HG02571 (cell line): ENCODE measurements around the gene CRABP2.

Experiments used
- ATAC-seq: cut with Tn5 transposase; IDR thresholded peaks from one replicate; pipeline ENCODE4 v1.9.1; 2021; ENCODE audit warnings: mild to moderate bottlenecking, moderate library complexity; ENCODE audit not compliant: unreplicated experiment

The CRABP2 gene

DNA sequence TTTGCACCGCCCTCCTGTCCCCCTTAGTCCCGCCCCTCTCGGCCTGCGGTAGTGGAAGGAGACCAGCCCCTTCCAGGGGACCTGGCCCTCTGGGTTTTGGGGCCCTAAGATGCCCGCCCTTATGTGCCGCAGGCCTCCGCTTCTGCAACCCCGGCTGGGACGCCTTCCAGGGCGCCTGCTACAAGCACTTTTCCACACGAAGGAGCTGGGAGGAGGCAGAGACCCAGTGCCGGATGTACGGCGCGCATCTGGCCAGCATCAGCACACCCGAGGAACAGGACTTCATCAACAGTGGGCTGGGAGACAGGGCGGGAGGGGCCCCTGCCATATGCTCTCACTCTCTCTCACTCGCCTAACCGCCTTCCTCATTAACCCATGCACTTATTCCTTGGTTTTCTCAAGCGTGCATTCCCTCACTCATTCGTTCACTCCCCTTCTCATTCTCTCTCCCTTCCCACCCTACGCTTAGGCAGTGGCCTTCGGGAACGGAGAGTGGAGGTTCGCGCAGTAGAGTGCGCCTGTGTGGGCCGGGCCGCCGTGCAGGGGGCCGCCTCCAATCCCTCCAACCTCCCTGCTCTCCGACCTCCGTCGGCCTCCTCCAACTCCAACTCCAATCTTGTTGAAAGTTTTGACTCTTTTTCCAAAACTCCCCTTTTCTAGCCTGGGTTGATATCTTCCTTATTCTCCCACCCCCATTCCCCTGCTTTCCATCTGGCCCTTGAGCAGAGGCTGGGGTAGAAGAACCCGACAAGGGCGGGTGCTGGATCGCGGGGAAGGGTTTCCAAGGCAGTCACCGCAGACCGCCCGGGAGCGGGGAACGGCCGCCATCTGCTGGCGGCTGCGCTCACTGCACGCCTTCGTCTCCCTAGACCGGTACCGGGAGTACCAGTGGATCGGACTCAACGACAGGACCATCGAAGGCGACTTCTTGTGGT is 48.3 kb downstream of the CRABP2 start:
- ATAC-seq = no peak

DNA sequence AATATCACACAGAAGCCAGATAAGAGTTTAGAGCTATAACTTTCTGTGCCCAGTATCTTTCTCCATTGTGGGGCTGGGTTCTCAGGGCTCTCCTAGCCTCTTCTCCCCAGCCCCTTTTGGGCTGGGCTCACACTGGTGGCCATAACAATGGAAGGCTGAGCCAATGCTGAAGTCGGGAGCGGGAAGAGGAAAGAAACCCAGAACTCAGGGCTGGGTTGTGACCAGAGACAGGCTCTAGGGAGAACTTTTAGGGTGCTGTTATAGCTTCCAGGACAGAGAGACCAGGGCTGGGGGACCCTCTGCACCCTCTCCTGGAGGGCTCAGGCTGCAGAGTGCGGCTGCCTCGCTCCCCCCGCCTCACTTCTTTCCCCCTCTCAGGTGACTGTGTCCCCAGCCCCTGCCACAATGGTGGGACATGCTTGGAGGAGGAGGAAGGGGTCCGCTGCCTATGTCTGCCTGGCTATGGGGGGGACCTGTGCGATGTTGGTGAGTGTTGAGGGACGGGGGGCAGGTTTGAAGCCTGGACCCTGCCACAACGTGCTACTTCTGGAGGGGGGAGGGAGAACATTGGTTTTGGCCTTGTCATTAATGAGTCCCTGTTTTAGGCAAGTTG is 49.4 kb downstream of the CRABP2 start:
- no peak for ATAC-seq

GRCh38 chr1:156655151-156655903 is 50.1 kb downstream of the CRABP2 start:
- no peak for ATAC-seq

DNA sequence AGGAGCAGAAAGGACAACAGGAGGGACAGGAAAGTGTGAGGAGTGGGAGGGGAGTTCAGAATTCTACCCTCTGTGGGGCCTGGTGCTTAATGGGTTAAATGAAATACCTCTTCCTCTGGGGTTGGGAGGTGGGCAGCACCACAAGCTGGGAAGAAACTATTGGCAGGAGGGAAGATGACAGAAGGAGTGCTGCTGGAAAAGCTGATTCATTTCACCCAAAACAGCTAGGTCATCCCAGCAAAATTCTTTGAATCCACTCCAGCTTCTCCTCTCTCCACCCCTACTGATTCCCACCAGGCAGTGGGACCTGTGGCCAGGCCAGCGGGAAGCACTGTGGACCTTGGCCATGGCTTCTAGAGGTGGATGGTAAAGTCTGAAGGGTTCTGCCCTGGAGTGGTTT is 50.7 kb downstream of the CRABP2 start:
- no peak for ATAC-seq

DNA sequence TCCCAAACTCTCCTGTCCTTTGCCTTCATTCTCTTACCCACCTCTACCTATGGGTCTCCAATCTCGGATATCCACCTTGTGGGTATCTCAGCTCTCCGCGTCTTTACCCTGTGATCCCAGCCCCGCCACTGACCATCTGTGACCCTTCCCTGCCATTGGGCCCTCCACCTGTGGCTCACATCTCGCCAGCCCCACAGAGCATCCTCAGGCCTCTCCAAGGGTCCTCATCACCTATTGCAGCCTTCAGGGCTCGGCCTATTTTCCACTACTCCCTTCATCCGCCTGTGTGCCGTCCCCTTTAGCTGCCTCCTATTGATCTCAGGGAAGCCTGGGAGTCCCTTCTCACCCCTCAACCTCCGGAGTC is 52.4 kb downstream of the CRABP2 start:
- ATAC-seq = no peak

DNA sequence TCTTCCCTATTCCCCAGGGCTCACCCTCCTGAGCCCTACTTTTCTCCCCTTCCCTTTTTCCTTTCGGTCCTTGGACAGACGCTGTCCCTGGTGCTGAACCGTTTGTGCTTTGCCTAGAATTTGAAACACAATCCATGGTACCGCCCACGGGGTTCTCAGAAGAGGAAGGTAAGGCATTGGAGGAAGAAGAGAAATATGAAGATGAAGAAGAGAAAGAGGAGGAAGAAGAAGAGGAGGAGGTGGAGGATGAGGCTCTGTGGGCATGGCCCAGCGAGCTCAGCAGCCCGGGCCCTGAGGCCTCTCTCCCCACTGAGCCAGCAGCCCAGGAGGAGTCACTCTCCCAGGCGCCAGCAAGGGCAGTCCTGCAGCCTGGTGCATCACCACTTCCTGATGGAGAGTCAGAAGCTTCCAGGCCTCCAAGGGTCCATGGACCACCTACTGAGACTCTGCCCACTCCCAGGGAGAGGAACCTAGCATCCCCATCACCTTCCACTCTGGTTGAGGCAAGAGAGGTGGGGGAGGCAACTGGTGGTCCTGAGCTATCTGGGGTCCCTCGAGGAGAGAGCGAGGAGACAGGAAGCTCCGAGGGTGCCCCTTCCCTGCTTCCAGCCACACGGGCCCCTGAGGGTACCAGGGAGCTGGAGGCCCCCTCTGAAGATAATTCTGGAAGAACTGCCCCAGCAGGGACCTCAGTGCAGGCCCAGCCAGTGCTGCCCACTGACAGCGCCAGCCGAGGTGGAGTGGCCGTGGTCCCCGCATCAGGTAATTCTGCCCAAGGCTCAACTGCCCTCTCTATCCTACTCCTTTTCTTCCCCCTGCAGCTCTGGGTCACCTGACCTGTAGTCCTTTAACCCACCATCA is 53.0 kb downstream of the CRABP2 start:
- no peak for ATAC-seq
